Esophagus (tissue), 2 donors: ENCODE results near the gene IL36RN. TPM values are rescaled to one million over a fixed set of nuclear protein-coding genes. Genes with fewer than 3 reads are reported as not detected.

Source experiments
- H3K27ac ChIP-seq, 2 donors: one replicate each; pipeline ENCODE4 v1.5.1; 2013; ENCODE audit warnings: low read depth in 2 of 2, mild to moderate bottlenecking in 2 of 2, inconsistent platforms in 1 of 2, low read length in 1 of 2, moderate library complexity in 1 of 2
- H3K27me3 ChIP-seq, 2 donors: one replicate each; pipeline ENCODE4 v1.6.1; 2013; ENCODE audit warnings: low read length in 2 of 2, control low read depth in 1 of 2, mild to moderate bottlenecking in 1 of 2; ENCODE audit not compliant: insufficient read depth in 2 of 2, control insufficient read depth in 1 of 2
- H3K36me3 ChIP-seq, 2 donors: one replicate each; pipeline ENCODE4 v1.6.1; 2013; ENCODE audit warnings: low read length in 1 of 2; ENCODE audit not compliant: control insufficient read depth in 2 of 2, insufficient read depth in 2 of 2
- H3K4me1 ChIP-seq, 2 donors: one replicate each; pipeline ENCODE4 v1.6.1; 2013; ENCODE audit warnings: low read length in 1 of 2; ENCODE audit not compliant: control insufficient read depth in 2 of 2, insufficient read depth in 2 of 2
- H3K4me3 ChIP-seq, 2 donors: one replicate each; pipeline ENCODE4 v1.5.1; 2013; ENCODE audit warnings: low read length in 2 of 2, mild to moderate bottlenecking in 2 of 2, low read depth in 1 of 2, moderate library complexity in 1 of 2
- H3K9me3 ChIP-seq, 2 donors: one replicate each; pipeline ENCODE4 v1.6.1; 2013; ENCODE audit warnings: mild to moderate bottlenecking in 2 of 2, low read depth in 1 of 2, low read length in 1 of 2, moderate library complexity in 1 of 2; ENCODE audit not compliant: control insufficient read depth in 2 of 2, insufficient read depth in 1 of 2
- WGBS, 2 donors: extraction: QIAGEN DNeasy Blood & Tissue Kit; methylation state at CpG; one replicate each; pipeline ENCODE4 v1.1.7; 2013; 5-methylcytosine and 5-hydroxymethylcytosine counted together
- polyA plus RNA-seq, 2 donors: library from polyadenylated mRNA; stranded (reverse); fragments of 200-250 nt; gene quantifications; one replicate each; pipeline ENCODE4 v1.2.3, GENCODE V29; 2013
- donor health status: healthy with polysubstance abuse.
- donor health status: Bipolar disorder and iron deficiency.

The IL36RN gene
- polyA plus RNA-seq, 2 donors: 25.9 to 38.4 TPM

DNA sequence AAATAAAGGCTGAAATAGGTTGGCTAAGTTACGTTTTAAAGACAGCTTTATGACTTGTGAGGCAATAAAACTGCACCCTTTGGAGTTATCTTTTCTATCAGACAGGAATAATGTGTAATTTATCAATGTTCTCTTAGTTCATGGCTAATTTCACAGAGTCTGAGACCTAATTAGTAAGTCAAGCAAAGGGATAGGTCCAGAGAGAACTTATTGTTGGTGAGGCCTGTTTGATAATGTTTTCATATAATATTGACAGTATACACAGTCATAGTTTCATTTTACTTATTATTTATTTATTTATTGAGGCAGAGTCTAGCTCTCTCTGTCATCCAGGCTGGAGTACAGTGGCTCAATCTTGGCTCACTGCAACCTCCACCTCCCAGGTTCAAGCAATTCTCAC is 1.9 kb upstream of the IL36RN start:
- H3K27ac ChIP-seq: no peak overlapping the region
- 60 to 85% methylated on average over 1 of the region's 1 CpG for WGBS, 2 donors

GRCh38 chr2:113058411-113058994 is 495 bp upstream of the IL36RN start:
- Histone ChIP-seq H3K4me1 (peaks cover 2 to 7% of the 10 kb centered on the region in 2 donors), H3K36me3 (no peaks in the 10 kb centered on the region), H3K4me3 (peak overlapping the region; percentile 22 to 37), H3K27me3 (no peaks in the 10 kb centered on the region), H3K9me3 (peaks cover 2 to 4% of the 10 kb centered on the region in 2 donors), H3K27ac (peak overlapping the region; percentile 67 to 72)
- WGBS, 2 donors: 45 to 69% methylated on average over 2 of the region's 2 CpGs

More for the DNA sequence above, 1.9 kb upstream of the IL36RN start:
- Histone ChIP-seq H3K36me3 (no peaks in the 10 kb centered on the region), H3K4me3 (no peak overlapping the region), H3K27me3 (no peaks in the 10 kb centered on the region), H3K9me3 (peaks cover 4% of the 10 kb centered on the region in 2 donors), H3K4me1 (peaks cover 0 to 7% of the 10 kb centered on the region in 2 donors)

- peaks cover 0 to 6% of the 10 kb centered on the region in 2 donors for H3K9me3 ChIP-seq
- 72 to 77% methylated on average over 4 of the region's 4 CpGs for WGBS, 2 donors
These were observed 1.4 kb downstream of the IL36RN start for GRCh38 chr2:113060396-113060795.

DNA sequence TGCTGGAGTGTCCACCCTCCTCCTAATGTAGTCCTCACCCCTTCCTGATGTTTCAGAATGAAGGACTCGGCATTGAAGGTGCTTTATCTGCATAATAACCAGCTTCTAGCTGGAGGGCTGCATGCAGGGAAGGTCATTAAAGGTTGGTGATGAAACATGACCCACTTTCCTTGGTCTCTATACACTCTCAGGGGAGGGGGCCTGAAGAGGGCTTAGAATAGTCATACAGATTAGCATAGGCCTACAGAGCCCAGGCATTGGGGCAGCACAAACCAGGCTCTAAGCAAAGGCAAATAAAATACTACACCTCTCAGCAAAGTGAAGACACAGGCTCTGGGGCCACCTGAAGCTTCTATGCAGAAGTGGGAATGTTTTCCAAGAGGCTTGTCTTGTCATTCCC is 1.8 kb downstream of the IL36RN start:
- no peaks in the 10 kb centered on the region for H3K27me3 ChIP-seq
- H3K9me3 ChIP-seq: peaks cover 0 to 6% of the 10 kb centered on the region in 2 donors
- WGBS, 2 donors: 72 to 83% methylated on average over 1 of the region's 1 CpG

More at GRCh38 chr2:113060396-113060795, 1.4 kb downstream of the IL36RN start:
- peaks cover 2 to 7% of the 10 kb centered on the region in 2 donors for H3K4me1 ChIP-seq
- no peak overlapping the region for H3K4me3 ChIP-seq
- H3K27me3 ChIP-seq: no peaks in the 10 kb centered on the region
- no peak overlapping the region for H3K27ac ChIP-seq
- peaks cover 0 to 2% of the 10 kb centered on the region in 2 donors for H3K36me3 ChIP-seq

DNA sequence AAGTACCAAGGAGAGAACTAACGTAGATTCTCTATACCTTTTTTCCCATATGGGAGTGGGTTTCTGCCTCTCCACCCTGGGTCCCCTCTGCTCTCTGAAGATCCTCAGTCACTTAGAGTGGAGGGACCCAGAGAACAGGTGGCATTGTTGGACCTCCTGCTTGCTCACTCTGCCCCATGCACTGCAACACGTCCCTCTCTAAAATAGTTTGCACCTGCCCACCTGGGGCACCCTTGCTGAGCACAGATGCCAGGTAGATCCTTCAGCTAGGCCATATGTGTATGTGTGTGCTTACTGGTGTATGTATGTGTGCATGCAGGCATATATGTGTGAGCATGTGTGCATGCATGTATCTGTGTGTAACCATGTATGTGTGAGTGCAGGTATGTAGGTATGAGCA is 2.2 kb downstream of the IL36RN start:
- peaks cover 2 to 7% of the 10 kb centered on the region in 2 donors for H3K4me1 ChIP-seq
- H3K27ac ChIP-seq: no peak overlapping the region
- no peak overlapping the region for H3K4me3 ChIP-seq
- H3K9me3 ChIP-seq: peaks cover 0 to 4% of the 10 kb centered on the region in 2 donors
- H3K27me3 ChIP-seq: no peaks in the 10 kb centered on the region
- 74 to 84% methylated on average over 2 of the region's 2 CpGs for WGBS, 2 donors
- peaks cover 0 to 2% of the 10 kb centered on the region in 2 donors for H3K36me3 ChIP-seq

More for the DNA sequence above, 1.8 kb downstream of the IL36RN start:
- H3K4me3 ChIP-seq: no peak overlapping the region
- H3K27ac ChIP-seq: no peak overlapping the region
- H3K4me1 ChIP-seq: peaks cover 2 to 7% of the 10 kb centered on the region in 2 donors
- H3K36me3 ChIP-seq: peaks cover 0 to 2% of the 10 kb centered on the region in 2 donors

DNA sequence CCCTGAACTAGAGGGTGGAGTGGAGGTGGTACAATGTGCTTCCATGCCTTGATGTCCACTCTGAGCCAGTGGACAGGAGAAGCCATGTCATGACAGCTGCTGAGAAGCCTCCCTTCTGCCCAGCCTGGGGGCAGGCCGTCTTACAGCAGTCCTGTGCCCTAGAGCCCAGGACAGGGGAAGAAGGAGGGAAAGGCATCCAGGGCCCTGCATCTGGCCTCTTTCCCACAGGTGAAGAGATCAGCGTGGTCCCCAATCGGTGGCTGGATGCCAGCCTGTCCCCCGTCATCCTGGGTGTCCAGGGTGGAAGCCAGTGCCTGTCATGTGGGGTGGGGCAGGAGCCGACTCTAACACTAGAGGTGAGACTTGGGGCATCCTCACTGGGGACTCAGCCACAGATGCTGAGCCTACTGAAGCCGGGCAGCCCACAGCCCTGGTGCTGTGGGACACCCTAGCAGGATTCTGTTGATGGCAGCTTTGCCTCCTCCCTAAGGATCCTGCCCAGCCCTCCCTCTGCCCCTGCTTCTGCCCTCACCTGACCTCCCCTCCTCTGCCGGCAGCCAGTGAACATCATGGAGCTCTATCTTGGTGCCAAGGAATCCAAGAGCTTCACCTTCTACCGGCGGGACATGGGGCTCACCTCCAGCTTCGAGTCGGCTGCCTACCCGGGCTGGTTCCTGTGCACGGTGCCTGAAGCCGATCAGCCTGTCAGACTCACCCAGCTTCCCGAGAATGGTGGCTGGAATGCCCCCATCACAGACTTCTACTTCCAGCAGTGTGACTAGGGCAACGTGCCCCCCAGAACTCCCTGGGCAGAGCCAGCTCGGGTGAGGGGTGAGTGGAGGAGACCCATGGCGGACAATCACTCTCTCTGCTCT is 3.1 kb downstream of the IL36RN start:
- Histone ChIP-seq H3K27me3 (no peaks in the 10 kb centered on the region), H3K27ac (no peak overlapping the region), H3K4me1 (peaks cover 2 to 7% of the 10 kb centered on the region in 2 donors), H3K9me3 (peaks cover 0 to 4% of the 10 kb centered on the region in 2 donors), H3K36me3 (peaks cover 0 to 2% of the 10 kb centered on the region in 2 donors), H3K4me3 (no peak overlapping the region)
- 90 to 92% methylated on average over 18 of the region's 18 CpGs for WGBS, 2 donors

- Histone ChIP-seq H3K4me3 (no peak overlapping the region), H3K4me1 (peaks cover under 1 to 2% of the 10 kb centered on the region in 2 donors), H3K9me3 (peaks cover 0 to 4% of the 10 kb centered on the region in 2 donors), H3K27me3 (no peaks in the 10 kb centered on the region), H3K27ac (no peak overlapping the region), H3K36me3 (peaks cover 0 to 2% of the 10 kb centered on the region in 2 donors)
- WGBS, 2 donors: 87 to 89% methylated on average over 5 of the region's 5 CpGs
These were observed 5.3 kb downstream of the IL36RN start for GRCh38 chr2:113064281-113064680.

GRCh38 chr2:113064898-113065297 is 5.9 kb downstream of the IL36RN start:
- H3K4me3 ChIP-seq: no peak overlapping the region
- no peak overlapping the region for H3K27ac ChIP-seq
- 79 to 91% methylated on average over 1 of the region's 1 CpG for WGBS, 2 donors
- H3K9me3 ChIP-seq: peaks cover 0 to 4% of the 10 kb centered on the region in 2 donors
- no peaks in the 10 kb centered on the region for H3K27me3 ChIP-seq
- H3K36me3 ChIP-seq: peaks cover 0 to 2% of the 10 kb centered on the region in 2 donors
- peaks cover 2 to 3% of the 10 kb centered on the region in 2 donors for H3K4me1 ChIP-seq

GRCh38 chr2:113067681-113068080 is 8.7 kb downstream of the IL36RN start, which contains the start of gene IL1F10:
IL1F10 (plus strand) TSS chr2:113067970; CDS start chr2:113072739, 4,769 bp downstream.
- H3K27ac ChIP-seq: no peak within 1 kb of the TSS
- no peaks in the 10 kb centered on the region for H3K27me3 ChIP-seq
- peaks cover 4 to 15% of the 10 kb centered on the region in 2 donors for H3K4me1 ChIP-seq
- H3K36me3 ChIP-seq: peaks cover 0 to 2% of the 10 kb centered on the region in 2 donors
- 89 to 93% methylated on average over 3 of the region's 3 CpGs for WGBS, 2 donors
- H3K9me3 ChIP-seq: peaks cover 0 to 4% of the 10 kb centered on the region in 2 donors
- H3K4me3 ChIP-seq: no peak within 1 kb of the TSS
